Measurements from ENCODE around the gene ZNF625. TPM values are rescaled to one million over a fixed set of nuclear protein-coding genes. Genes with fewer than 3 reads are reported as not detected.

ZNF625 gene
- total and polyA plus RNA-seq, 4 donors, result 0.20 to 3.8 (median 2.5) TPM; not detected in 1

DNA sequence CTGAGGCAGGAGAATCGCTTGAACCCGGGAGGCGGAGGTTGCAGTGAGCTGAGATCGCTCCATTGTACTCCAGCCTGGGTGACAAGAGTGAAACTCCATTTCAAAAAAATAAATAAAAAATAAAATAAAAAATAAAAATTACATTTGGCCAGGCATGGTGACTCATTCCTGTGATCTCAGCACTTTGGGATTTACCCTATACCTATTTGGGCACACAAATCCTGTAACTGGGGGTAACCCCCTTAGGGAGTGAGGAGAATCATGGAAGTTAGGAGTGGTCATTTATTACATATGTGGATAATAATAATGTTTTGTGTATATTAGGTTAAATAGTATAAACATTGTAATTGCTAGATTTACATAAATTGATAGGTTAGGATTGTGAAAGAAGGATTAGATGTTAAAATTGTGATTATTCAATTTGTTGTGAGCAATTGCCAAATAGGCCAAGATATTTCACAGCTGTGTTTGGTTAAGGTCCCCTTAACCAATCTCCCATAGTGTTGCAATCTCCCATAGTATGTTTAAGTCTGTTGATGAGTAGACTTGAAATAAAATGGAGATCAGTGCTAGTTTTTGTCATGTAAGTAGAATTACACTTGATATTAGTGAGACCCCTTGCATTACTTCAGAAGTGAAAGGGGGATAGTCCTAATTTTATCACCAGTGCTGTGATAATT lies 61.3 kb downstream of the ZNF625 start:
- TF ChIP-seq FOXA2 (IDR thresholded peaks at IDR 0.05) (no peak), HNF4G (IDR thresholded peaks at IDR 0.05) (no peak), NR2F2 (IDR thresholded peaks at IDR 0.05) (no peak), SP1 (IDR thresholded peaks at IDR 0.05) (no peak), EGR1 (IDR thresholded peaks at IDR 0.05; ENCODE audit: low read depth in 2 of 2) (no peak), RAD21 (IDR thresholded peaks at IDR 0.05) (no peak), HNF4A (conservative IDR thresholded peaks at IDR 0.05) (no peak), TAF1 (conservative IDR thresholded peaks at IDR 0.05) (no peak), FOXA1 (IDR thresholded peaks at IDR 0.05) (no peak), GABPA (IDR thresholded peaks at IDR 0.05 in 1 of 2, conservative IDR thresholded peaks at IDR 0.05 in 1 of 2) (no peak), YY1 (IDR thresholded peaks at IDR 0.05) (no peak)
- TF ChIP-seq, protein P1, sequence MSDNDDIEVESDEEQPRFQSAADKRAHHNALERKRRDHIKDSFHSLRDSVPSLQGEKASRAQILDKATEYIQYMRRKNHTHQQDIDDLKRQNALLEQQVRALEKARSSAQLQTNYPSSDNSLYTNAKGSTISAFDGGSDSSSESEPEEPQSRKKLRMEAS (IDR thresholded peaks at IDR 0.05), result no peak
- TF ChIP-seq, protein P2, sequence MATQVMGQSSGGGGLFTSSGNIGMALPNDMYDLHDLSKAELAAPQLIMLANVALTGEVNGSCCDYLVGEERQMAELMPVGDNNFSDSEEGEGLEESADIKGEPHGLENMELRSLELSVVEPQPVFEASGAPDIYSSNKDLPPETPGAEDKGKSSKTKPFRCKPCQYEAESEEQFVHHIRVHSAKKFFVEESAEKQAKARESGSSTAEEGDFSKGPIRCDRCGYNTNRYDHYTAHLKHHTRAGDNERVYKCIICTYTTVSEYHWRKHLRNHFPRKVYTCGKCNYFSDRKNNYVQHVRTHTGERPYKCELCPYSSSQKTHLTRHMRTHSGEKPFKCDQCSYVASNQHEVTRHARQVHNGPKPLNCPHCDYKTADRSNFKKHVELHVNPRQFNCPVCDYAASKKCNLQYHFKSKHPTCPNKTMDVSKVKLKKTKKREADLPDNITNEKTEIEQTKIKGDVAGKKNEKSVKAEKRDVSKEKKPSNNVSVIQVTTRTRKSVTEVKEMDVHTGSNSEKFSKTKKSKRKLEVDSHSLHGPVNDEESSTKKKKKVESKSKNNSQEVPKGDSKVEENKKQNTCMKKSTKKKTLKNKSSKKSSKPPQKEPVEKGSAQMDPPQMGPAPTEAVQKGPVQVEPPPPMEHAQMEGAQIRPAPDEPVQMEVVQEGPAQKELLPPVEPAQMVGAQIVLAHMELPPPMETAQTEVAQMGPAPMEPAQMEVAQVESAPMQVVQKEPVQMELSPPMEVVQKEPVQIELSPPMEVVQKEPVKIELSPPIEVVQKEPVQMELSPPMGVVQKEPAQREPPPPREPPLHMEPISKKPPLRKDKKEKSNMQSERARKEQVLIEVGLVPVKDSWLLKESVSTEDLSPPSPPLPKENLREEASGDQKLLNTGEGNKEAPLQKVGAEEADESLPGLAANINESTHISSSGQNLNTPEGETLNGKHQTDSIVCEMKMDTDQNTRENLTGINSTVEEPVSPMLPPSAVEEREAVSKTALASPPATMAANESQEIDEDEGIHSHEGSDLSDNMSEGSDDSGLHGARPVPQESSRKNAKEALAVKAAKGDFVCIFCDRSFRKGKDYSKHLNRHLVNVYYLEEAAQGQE (IDR thresholded peaks at IDR 0.05), result no peak
- TF ChIP-seq, protein P3, sequence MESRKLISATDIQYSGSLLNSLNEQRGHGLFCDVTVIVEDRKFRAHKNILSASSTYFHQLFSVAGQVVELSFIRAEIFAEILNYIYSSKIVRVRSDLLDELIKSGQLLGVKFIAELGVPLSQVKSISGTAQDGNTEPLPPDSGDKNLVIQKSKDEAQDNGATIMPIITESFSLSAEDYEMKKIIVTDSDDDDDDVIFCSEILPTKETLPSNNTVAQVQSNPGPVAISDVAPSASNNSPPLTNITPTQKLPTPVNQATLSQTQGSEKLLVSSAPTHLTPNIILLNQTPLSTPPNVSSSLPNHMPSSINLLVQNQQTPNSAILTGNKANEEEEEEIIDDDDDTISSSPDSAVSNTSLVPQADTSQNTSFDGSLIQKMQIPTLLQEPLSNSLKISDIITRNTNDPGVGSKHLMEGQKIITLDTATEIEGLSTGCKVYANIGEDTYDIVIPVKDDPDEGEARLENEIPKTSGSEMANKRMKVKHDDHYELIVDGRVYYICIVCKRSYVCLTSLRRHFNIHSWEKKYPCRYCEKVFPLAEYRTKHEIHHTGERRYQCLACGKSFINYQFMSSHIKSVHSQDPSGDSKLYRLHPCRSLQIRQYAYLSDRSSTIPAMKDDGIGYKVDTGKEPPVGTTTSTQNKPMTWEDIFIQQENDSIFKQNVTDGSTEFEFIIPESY (IDR thresholded peaks at IDR 0.05), result no peak
- H3K9ac ChIP-seq (ENCODE audit: low read depth in 1 of 2, low read length in 2 of 2), result no peak overlapping the region
- peaks cover 0 to 15% (median 6%) of the 10 kb centered on the region in 4 donors for H3K9me3 ChIP-seq (ENCODE audit: control insufficient read depth in 4 of 4, low read length in 3 of 4)
- peaks cover 0 to 3% (median 0%) of the 10 kb centered on the region in 4 donors for H3K36me3 ChIP-seq (ENCODE audit: control insufficient read depth in 4 of 4, insufficient read depth in 3 of 4, low read depth in 1 of 4, low read length in 3 of 4)
- H3K27me3 ChIP-seq (ENCODE audit: control insufficient read depth in 4 of 4, insufficient read depth in 4 of 4, low read length in 3 of 4), result no peaks in the 10 kb centered on the region
- no peak for DNase-seq (ENCODE audit: low spot score)
- no peak overlapping the region for H3K4me3 ChIP-seq (ENCODE audit: low read depth in 1 of 3, low read length in 3 of 3)
- 98% methylated on average over 4 of the region's 4 CpGs for WGBS
- H3K27ac ChIP-seq (ENCODE audit: low read depth in 1 of 2, low read length in 2 of 2), result no peak overlapping the region
- no peaks in the 10 kb centered on the region for H3K4me1 ChIP-seq (ENCODE audit: control insufficient read depth in 4 of 4, insufficient read depth in 4 of 4, low read length in 3 of 4)

Small RNA genes lying within 50 kb of the gene (small RNA-seq; reads per million reads assigned to genes)
- not detected for gene RNA5SP467

Other genes with a start within 250 kb of the ZNF625 start
- 10 to 100 TPM in 1 of 2 donors, 1 to 10 TPM in 1; 8.9 to 13.7 TPM for gene ZNF700, start 231.6 kb downstream of the ZNF625 start, total RNA-seq
- 1 to 10 TPM; 3.1 to 4.5 TPM for gene ZNF700, start 231.6 kb downstream of the ZNF625 start, polyA plus RNA-seq
- gene ZNF763, start 191.7 kb downstream of the ZNF625 start, total RNA-seq, result 1 to 10 TPM; 1.3 TPM
- under 1 TPM; 0.31 to 0.54 TPM for gene ZNF763, start 191.7 kb downstream of the ZNF625 start, polyA plus RNA-seq
- 1 to 10 TPM; 1.8 to 4.7 TPM for gene ZNF433, start 121.1 kb downstream of the ZNF625 start, total RNA-seq
- gene ZNF433, start 121.1 kb downstream of the ZNF625 start, polyA plus RNA-seq, result 1 to 10 TPM; 1.3 to 3.2 TPM
- gene ZNF878, start 103.8 kb downstream of the ZNF625 start, total RNA-seq, result under 1 TPM; 0.25 to 0.33 TPM
- gene ZNF878, start 103.8 kb downstream of the ZNF625 start, polyA plus RNA-seq, result not detected
- gene ZNF844, start 92.0 kb downstream of the ZNF625 start, total RNA-seq, result 1 to 10 TPM; 4.4 to 5.6 TPM
- gene ZNF844, start 92.0 kb downstream of the ZNF625 start, polyA plus RNA-seq, result 1 to 10 TPM in 1 of 2 donors, under 1 TPM in 1; 0.72 to 1.4 TPM
- 1 to 10 TPM; 1.2 to 1.8 TPM for gene ZNF20, start 16.4 kb downstream of the ZNF625 start, total RNA-seq
- 1 to 10 TPM in 1 of 2 donors, under 1 TPM in 1; 0.13 to 1.0 TPM for gene ZNF20, start 16.4 kb downstream of the ZNF625 start, polyA plus RNA-seq
- 1 to 10 TPM; 4.5 to 5.8 TPM for gene ZNF136, start 6.4 kb upstream of the ZNF625 start, total RNA-seq
- 1 to 10 TPM in 1 of 2 donors, under 1 TPM in 1; 0.92 to 2.1 TPM for gene ZNF136, start 6.4 kb upstream of the ZNF625 start, polyA plus RNA-seq
- gene ZNF44, start 138.1 kb upstream of the ZNF625 start, total RNA-seq, result 10 to 100 TPM in 1 of 2 donors, 1 to 10 TPM in 1; 7.1 to 17.9 TPM
- 1 to 10 TPM; 4.1 to 6.6 TPM for gene ZNF44, start 138.1 kb upstream of the ZNF625 start, polyA plus RNA-seq
- gene ZNF563, start 176.9 kb upstream of the ZNF625 start, total RNA-seq, result 10 to 100 TPM in 1 of 2 donors, 1 to 10 TPM in 1; 6.2 to 15.8 TPM
- gene ZNF563, start 176.9 kb upstream of the ZNF625 start, polyA plus RNA-seq, result 1 to 10 TPM; 2.5 to 7.6 TPM
- gene ZNF442, start 208.9 kb upstream of the ZNF625 start, total RNA-seq, result 1 to 10 TPM; 2.8 to 4.2 TPM
- gene ZNF442, start 208.9 kb upstream of the ZNF625 start, polyA plus RNA-seq, result under 1 TPM; 0.49 to 0.67 TPM
- gene ZNF799, start 244.5 kb upstream of the ZNF625 start, total RNA-seq, result 1 to 10 TPM; 2.8 to 5.3 TPM
- gene ZNF799, start 244.5 kb upstream of the ZNF625 start, polyA plus RNA-seq, result 1 to 10 TPM; 1.6 to 2.2 TPM